Endodermal cell (in vitro differentiated cells): ENCODE data around the gene EMCN. TPM values are rescaled to one million over a fixed set of nuclear protein-coding genes. Genes with fewer than 3 reads are reported as not detected.

Experiments used
- DNase-seq: peaks from one replicate; pipeline ENCODE4 v3.0.0-alpha.2; 2017
- H3K27ac ChIP-seq: 2 replicates; pipeline ENCODE4 v1.5.1; 2013; ENCODE audit warnings: mild to moderate bottlenecking, low read depth, low read length, moderate library complexity
- H3K27me3 ChIP-seq: 2 replicates; pipeline ENCODE4 v1.6.1; 2013; ENCODE audit warnings: mild to moderate bottlenecking, low read length, moderate library complexity; ENCODE audit not compliant: insufficient read depth, control insufficient read depth, poor library complexity, severe bottlenecking
- H3K36me3 ChIP-seq: 2 replicates; pipeline ENCODE4 v1.7.0; 2013; ENCODE audit warnings: mild to moderate bottlenecking, low read length, moderate library complexity; ENCODE audit not compliant: control insufficient read depth, insufficient read depth
- H3K4me1 ChIP-seq: one replicate; pipeline ENCODE4 v1.7.0; 2013; ENCODE audit warnings: low read length; ENCODE audit not compliant: control insufficient read depth, insufficient read depth
- H3K4me3 ChIP-seq: 2 replicates; pipeline ENCODE4 v1.5.1; 2013; ENCODE audit warnings: mild to moderate bottlenecking, low read length, moderate library complexity
- H3K9ac ChIP-seq: 2 replicates; pipeline ENCODE4 v1.6.1; 2013; ENCODE audit warnings: mild to moderate bottlenecking, low read length, moderate library complexity; ENCODE audit not compliant: poor library complexity, severe bottlenecking; ENCODE audit errors: extremely low read depth
- H3K9me3 ChIP-seq: 2 replicates; pipeline ENCODE4 v1.6.1; 2013; ENCODE audit warnings: mild to moderate bottlenecking, low read length, moderate library complexity; ENCODE audit not compliant: control insufficient read depth
- H3K27ac Mint-ChIP-seq: 2 replicates; pipeline ENCODE4 v1.8.0; 2020; ENCODE audit warnings: mixed read lengths
- H3K27me3 Mint-ChIP-seq: 2 replicates; pipeline ENCODE4 v1.8.0; 2021; ENCODE audit warnings: mild to moderate bottlenecking, mixed read lengths; ENCODE audit not compliant: insufficient read depth
- H3K36me3 Mint-ChIP-seq: 2 replicates; pipeline ENCODE4 v1.8.0; 2020; ENCODE audit warnings: low read depth, mixed read lengths
- H3K4me1 Mint-ChIP-seq: 2 replicates; pipeline ENCODE4 v1.8.0; 2020; ENCODE audit warnings: mixed read lengths
- H3K4me3 Mint-ChIP-seq: 2 replicates; pipeline ENCODE4 v1.8.0; 2020; ENCODE audit warnings: mild to moderate bottlenecking, moderate library complexity, mixed read lengths
- H3K9me3 Mint-ChIP-seq: 2 replicates; pipeline ENCODE4 v1.8.0; 2020; ENCODE audit warnings: mild to moderate bottlenecking, mixed read lengths
- CTCF ChIP-seq: fragments of 200-600 bp; sonication (generic); conservative IDR thresholded peaks from 2 replicates; pipeline ENCODE4 v1.5.0; 2021; ENCODE audit warnings: antibody characterized with exemption, mild to moderate bottlenecking
- WGBS, 2 experiments: methylation state at CpG; one replicate each; pipeline versions ENCODE4 v1.1.5 to v1.1.7; 2013; ENCODE audit warnings: missing lambda C conversion rate in 2 of 2, mixed read lengths in 1 of 2; ENCODE audit not compliant: insufficient coverage in 1 of 2, insufficient read length in 1 of 2; 5-methylcytosine and 5-hydroxymethylcytosine counted together
- total RNA-seq, 2 donors: library from RNA; stranded (reverse); fragmentation: NEBNext Ultra II Directional in 1 of 2; extraction: Animal tissue kit (Norgen Biotek cat#: 25700) in 1 of 2; gene quantifications; 2 replicates in 1 of 2; 3 replicates in 1 of 2; pipeline ENCODE4 v1.2.1, GENCODE V29; 2021

EMCN gene
- total RNA-seq, 2 donors from 2014 or later = not detected

- 94 to 100% methylated on average over 1 to 2 of the region's 2 CpGs for WGBS, 2 experiments
- DNase-seq = no peak
- H3K27ac ChIP-seq = no peak overlapping the region
Measured at GRCh38 chr4:100555611-100556337, 38.0 kb upstream of the EMCN start.

GRCh38 chr4:100548200-100548560, 30.4 kb upstream of the EMCN start:
- Mint-ChIP-seq H3K36me3 (no peaks in the 10 kb centered on the region), H3K9me3 (no peaks in the 10 kb centered on the region), H3K27me3 (no peaks in the 10 kb centered on the region), H3K27ac (no peak overlapping the region), H3K4me1 (peaks cover 4% of the 10 kb centered on the region), H3K4me3 (no peak overlapping the region)
- Histone ChIP-seq H3K4me1 (no peaks in the 10 kb centered on the region), H3K36me3 (no peaks in the 10 kb centered on the region), H3K9ac (no peak overlapping the region), H3K9me3 (no peaks in the 10 kb centered on the region), H3K27me3 (no peaks in the 10 kb centered on the region), H3K4me3 (no peak overlapping the region), H3K27ac (no peak overlapping the region)
- no peak for DNase-seq
- no peak for TF ChIP-seq CTCF
- WGBS, 2 experiments = 78% methylated on average over 1 of the region's 1 CpG; no CpG with 5 or more reads in 1 of the 2 experiments

More at GRCh38 chr4:100555611-100556337, 38.0 kb upstream of the EMCN start:
- peaks cover 7% of the 10 kb centered on the region for H3K9me3 ChIP-seq
- no peaks in the 10 kb centered on the region for H3K36me3 ChIP-seq
- Mint-ChIP-seq H3K9me3 (no peaks in the 10 kb centered on the region), H3K27ac (no peak overlapping the region), H3K4me3 (no peak overlapping the region), H3K27me3 (no peaks in the 10 kb centered on the region), H3K36me3 (no peaks in the 10 kb centered on the region), H3K4me1 (peaks cover 3% of the 10 kb centered on the region)
- H3K4me3 ChIP-seq = no peak overlapping the region
- no peaks in the 10 kb centered on the region for H3K27me3 ChIP-seq
- no peaks in the 10 kb centered on the region for H3K4me1 ChIP-seq
- no peak overlapping the region for H3K9ac ChIP-seq
- no peak for TF ChIP-seq CTCF

GRCh38 chr4:100547541-100548199, 29.8 kb upstream of the EMCN start:
- Mint-ChIP-seq H3K27ac (no peak overlapping the region), H3K4me3 (no peak overlapping the region), H3K36me3 (no peaks in the 10 kb centered on the region), H3K27me3 (no peaks in the 10 kb centered on the region), H3K4me1 (peaks cover 4% of the 10 kb centered on the region), H3K9me3 (no peaks in the 10 kb centered on the region)
- no peaks in the 10 kb centered on the region for H3K4me1 ChIP-seq
- no peaks in the 10 kb centered on the region for H3K9me3 ChIP-seq
- H3K36me3 ChIP-seq = no peaks in the 10 kb centered on the region
- H3K27ac ChIP-seq = no peak overlapping the region
- no peaks in the 10 kb centered on the region for H3K27me3 ChIP-seq
- peak; percentile 75 for DNase-seq
- 81% methylated on average over 6 of the region's 6 CpGs; no CpG with 5 or more reads in 1 of the 2 experiments for WGBS, 2 experiments
- no peak overlapping the region for H3K4me3 ChIP-seq
- H3K9ac ChIP-seq = no peak overlapping the region
- TF ChIP-seq CTCF = peak; percentile 61
